NCI-H187 (cell line): ENCODE measurements around the gene TGFA.

Source experiments
- DNase-seq, 2 experiments: peaks; one replicate each; lab custom pipeline; 2025; lab: John Stamatoyannopoulos, UW

The TGFA gene

DNA sequence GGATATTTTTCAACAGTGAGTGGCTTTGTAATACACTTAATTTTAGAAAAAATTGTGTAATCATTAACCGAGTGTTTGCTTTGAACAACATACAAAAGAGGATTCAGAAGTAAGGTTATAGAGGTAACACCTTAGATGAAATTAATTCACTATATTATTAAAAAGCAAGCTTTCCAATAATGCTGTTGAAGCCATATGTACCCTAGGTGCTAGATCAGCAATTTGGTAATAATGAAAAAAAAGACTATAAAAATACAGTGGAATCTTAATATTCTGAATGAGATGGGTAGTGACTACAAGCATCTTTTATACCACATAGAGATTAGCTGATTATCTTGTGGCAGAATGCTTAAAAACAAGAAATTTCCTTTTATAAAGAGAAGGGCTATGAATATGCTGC is 136.6 kb downstream of the TGFA start:
- no peak for DNase-seq

DNA sequence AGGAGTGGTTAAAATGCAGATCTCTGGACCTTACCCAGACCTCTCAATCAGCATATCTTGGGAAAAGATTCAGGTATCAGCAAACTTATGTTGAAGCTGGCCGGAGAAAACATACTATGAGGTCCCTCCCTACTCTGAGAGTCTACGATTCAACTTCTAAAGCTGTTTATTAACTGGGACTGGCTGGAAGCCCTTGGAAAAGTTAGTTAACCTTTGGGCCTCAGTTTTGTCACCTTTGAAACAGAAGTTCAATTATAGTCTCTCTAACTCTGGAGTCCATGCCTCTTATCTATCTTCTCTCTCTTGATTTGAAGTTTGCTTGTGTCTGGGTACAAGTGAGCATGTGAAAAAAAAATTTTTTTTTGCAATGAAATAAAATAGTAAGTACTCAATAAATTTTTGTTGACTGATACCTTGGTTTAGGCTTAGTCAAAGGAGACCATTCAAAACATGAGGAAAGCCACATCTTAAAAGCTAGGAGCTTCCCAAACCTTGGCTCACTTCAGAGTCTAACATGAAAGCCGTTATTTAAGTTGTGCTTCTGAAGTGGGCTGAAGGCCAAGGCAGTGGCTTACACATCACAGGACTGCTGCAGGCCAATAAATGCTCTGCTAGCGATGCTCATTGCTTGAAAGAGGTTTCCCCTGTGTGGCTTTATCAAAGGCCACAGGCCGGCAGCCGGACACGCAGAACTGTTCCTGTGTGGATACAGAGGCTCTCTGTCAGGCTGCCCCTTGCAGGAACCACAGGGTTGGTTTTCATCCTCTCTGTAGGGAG is 141.1 kb downstream of the TGFA start:
- DNase-seq, result no peak

DNA sequence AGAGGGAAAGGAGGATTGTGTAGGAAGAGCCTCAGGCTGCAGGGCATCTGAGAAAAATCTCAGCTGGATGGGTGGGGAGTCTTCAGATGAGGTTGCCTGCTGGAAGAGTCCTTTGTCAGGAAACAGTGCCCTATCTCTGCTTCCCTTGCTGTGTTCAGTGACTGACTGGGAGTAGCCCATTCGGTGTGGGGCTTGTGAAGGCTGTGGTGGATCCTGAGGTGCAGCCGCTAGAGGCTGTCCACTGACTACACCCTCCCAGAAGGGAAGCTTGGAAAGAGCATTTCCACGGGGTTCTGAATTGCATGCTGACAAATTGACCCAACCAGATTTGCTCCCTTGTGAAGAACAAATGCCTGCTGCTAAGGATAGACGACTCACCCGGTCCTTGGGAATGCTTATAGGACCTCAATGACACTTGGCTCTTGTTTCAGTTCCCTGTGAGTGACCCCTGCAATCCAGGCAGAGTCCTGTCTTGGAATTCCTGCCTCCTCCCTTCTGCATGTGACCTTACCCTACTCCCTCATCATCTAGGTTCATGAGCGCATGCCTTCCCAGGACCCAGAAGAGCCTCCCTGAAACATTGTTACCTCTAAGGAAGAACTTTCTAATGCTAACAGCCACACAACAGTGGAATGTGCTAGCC is 142.0 kb downstream of the TGFA start:
- no peak for DNase-seq

DNA sequence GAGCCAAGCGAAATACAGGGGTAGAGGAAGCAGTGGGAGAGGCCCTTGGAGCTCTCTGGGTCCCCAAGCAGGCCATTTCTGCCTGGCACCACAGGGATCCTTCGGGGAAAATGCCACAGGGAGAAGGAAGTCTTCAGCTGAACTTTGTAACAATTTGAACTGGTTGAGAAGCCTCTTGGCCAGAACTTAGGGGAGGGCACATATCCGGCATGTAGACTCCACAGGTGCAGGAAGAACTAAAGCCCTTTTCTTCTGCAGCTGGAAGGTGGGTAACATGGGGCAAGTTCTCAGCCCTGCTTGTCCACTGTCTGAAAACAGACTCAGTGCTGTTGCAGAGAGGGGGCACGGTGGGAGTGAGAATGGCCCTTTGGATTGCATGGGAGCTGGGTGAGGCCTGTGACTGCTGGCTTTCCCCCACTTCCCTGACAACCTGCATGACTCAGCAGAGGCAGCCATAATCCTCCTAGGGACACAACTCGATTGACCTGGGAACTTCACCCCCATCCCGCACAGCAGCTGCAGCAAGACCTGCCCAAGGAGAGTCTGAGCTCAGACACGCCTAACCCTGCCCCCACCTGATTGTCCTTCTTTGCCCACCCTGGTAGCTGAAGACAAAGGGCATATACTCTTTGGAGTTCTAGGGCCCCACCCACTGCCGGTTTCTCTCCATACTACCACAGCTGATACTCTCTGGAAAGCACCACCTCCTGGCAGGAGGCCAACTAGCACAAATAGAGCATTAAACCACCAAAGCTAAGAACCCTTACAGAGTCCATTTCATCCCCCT is 150.2 kb downstream of the TGFA start:
- DNase-seq, result peak; percentile 88

DNA sequence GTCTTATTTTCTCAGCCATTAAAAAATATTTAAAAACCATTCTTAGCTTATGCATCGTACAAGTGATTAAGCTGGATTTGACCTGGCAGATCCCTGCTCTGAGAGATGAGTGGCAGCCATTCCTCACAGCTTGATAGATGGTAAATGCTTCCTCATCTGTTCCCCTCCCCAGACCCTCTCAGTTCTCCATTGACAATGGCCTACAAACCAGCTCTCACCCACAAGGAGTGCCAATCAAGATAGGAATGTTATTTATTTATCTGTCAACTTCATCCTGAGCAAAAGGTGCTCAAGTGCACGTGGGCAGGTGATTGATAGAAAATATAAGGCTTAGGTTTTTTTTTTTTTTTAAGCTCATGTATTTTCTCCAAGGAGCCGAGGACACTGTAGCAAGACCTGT is 153.1 kb downstream of the TGFA start:
- DNase-seq, result no peak

DNA sequence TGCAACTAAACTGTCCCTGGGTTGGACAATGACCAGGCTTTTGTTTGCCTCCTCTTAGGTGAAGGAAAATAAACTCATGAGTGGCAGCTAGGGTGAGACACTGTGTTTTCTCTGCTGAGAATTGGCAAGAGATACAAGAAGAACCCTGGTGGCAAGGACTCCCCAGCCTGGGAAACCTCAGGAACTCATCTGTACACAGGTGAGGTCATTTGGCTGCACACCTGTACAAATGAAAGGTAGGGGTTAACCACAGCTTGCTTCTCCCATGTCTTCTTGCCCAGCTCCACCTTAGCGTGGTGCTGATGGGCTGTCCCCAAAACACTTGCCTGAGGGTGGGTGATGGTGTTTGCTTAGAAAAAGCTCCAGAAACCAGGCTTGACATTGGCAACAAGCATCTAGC is 154.6 kb downstream of the TGFA start:
- no peak for DNase-seq
